IMR-90 (cell line): ENCODE data around the gene MPZL3.

ENCODE experiments used
- CEBPB ChIP-seq: IDR thresholded peaks from 2 replicates; pipeline ENCODE4 v1.6.1; 2012; ENCODE audit warnings: low read depth, low read length, improper control_type of control experiment
- CHD1 ChIP-seq: IDR thresholded peaks from 2 replicates; pipeline ENCODE4 v1.6.1; 2012; ENCODE audit warnings: low read depth, low read length, improper control_type of control experiment
- CTCF ChIP-seq: conservative IDR thresholded peaks from 2 replicates; pipeline ENCODE4 v1.5.1; 2012; ENCODE audit warnings: mild to moderate bottlenecking, low read depth, low read length, improper control_type of control experiment
- MXI1 ChIP-seq: IDR thresholded peaks from 2 replicates; pipeline ENCODE4 v1.6.1; 2012; ENCODE audit warnings: low read depth, mild to moderate bottlenecking, low read length, moderate library complexity, borderline replicate concordance
- POLR2A ChIP-seq: IDR thresholded peaks from 2 replicates; pipeline ENCODE4 v1.6.1; 2012; ENCODE audit warnings: mild to moderate bottlenecking, low read depth, low read length
- RAD21 ChIP-seq: IDR thresholded peaks from 2 replicates; pipeline ENCODE4 v1.6.1; 2012; ENCODE audit warnings: low read length, improper control_type of control experiment
- RCOR1 ChIP-seq: IDR thresholded peaks from 2 replicates; pipeline ENCODE4 v1.6.1; 2012; ENCODE audit warnings: mild to moderate bottlenecking, low read length, improper control_type of control experiment; ENCODE audit not compliant: insufficient replicate concordance

DNA sequence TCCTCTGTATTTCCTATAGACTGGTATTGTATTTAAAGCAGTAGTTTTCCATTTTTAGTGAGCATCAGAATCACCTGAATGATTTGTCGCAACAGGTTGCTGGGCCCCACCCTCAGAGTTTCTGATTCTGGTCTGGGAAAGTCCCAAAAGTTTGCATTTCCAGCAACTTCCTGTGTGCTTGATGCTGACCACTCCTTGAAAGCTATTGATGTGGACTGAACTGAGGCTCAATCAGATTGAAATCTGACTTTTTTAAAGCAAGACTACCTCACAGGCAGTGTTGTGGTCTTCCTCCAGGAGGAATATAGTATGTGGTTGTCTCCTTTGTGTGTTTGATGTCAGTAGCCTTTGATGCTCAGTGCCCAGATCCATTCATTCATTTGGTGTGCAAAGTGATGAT lies 29.1 kb upstream of the MPZL3 start:
- no peak for TF ChIP-seq CTCF
- TF ChIP-seq MXI1 = no peak
- no peak for TF ChIP-seq POLR2A
- TF ChIP-seq CEBPB = no peak
- no peak for TF ChIP-seq RAD21
- TF ChIP-seq CHD1 = no peak
- no peak for TF ChIP-seq RCOR1
